Pericardium fibroblast (primary cell): ENCODE measurements around the gene ITPRIPL1. TPM values are rescaled to one million over a fixed set of nuclear protein-coding genes. Genes with fewer than 3 reads are reported as not detected.

Experiments used
- total RNA-seq: library from RNA; depleted of rRNA; stranded (reverse); fragments of >200 nt; gene quantifications from 2 replicates; pipeline ENCODE4 v1.2.3, GENCODE V29; 2015

ITPRIPL1 gene, protein sequence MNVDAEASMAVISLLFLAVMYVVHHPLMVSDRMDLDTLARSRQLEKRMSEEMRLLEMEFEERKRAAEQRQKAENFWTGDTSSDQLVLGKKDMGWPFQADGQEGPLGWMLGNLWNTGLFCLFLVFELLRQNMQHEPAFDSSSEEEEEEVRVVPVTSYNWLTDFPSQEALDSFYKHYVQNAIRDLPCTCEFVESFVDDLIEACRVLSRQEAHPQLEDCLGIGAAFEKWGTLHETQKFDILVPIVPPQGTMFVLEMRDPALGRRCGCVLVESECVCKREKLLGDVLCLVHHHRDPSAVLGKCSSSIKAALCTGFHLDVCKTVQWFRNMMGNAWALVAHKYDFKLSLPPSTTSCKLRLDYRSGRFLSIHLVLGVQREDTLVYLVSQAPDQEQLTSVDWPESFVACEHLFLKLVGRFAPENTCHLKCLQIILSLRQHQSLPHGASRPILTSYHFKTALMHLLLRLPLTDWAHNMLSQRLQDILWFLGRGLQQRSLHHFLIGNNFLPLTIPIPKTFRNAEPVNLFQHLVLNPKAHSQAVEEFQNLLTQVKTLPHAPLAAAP
- total RNA-seq = 0.34 and 0.35 TPM in 2 replicates

DNA sequence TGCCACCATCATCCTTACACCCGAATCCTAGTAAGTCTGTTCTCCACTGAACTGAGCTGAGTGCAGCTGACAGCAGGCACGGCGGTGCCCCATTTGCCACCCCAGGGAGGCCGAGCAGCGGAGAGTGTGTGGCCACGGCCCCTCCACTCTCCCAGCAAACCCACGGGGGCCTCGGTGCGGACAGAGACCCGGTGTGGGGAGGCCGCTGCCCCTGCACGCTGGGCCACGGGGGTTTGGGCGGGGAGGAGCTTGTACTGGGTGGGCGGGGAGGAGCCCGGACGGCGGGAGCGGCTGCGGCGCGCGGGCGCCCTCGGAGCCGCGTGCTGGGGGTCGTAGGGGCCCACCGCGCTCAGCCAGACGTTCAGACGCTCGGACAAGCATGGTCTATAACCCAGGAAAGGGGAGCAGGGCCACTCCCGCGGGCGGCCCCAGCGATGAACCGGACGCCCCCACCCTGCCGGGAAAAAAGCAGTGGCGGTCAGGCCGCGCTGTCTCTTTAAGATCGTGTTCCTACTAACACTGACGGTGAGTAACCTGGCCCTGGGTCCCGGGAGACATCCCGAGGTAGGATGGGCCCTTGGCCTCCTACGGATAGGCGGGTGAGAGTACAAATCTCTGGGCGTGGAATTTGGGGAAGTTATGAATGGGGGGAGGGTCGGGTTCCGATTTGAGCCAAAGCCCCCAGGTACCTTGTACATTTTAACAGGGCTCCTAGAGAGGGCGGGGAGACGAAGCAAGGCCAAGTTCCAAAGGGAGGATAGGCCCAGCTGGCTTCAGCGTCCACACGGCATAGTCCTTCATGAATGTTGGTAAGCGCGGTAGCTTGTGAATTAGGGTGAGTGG lies at the start of gene ITPRIPL1:
ITPRIPL1 (plus strand) TSS at position 277 of the 843 bp plus-strand sequence; CDS start at position 800, 523 bp downstream.

DNA sequence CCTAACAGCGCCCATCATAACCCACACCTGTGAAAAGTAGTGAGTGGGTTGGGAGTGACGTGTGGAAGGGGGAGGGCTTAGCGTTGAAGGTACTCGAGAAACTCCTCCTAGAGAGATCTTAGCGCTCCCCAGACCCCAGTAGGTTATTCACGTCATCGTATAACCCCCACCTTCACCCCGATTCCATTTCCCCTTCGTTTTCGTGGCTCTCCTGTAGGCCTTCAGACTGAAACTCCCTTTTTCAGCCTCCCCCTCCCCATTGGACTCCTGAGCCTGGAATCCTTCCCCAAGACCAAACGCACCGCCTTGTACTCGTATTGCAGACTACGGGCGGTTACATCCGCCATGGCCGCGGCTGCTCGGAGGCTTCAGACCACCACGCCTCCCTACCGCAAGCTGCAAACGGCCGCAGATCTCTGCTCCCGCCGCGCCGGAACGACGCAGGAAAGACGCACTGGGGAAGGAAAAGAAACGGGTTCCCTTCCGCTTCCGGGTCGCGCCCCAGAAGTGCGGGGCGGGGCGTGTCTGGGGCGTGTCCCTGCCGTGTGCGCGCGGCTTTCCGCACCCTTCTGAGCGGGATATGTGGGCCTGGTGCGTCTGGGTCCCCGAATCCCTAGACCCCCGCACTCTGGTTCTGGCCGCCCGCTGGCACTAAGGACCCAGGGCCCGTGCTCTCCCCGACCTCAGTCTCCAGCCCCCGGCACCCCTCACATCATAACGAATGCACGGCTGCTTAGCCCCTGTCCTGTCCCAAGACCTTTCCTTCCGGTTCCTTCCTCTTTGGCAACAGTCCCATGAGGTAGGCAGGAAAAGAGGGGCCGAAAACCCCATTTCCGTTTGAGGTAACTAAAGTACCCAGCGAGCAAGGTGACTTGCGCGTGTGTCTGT lies 19.8 kb upstream of the ITPRIPL1 start, which contains the start of gene SNRNP200:
SNRNP200 (minus strand) TSS at position 456 of the 888 bp plus-strand sequence; CDS start at position 347, 109 bp downstream.

Other genes with a start within 250 kb of the ITPRIPL1 start
- under 0.01 TPM in 1 of 2 replicates, not detected in the other for gene ADRA2B, start 208.7 kb upstream of the ITPRIPL1 start, total RNA-seq
- gene ASTL, start 186.8 kb upstream of the ITPRIPL1 start, total RNA-seq = not detected in 2 replicates
- 3.5 and 6.6 TPM in 2 replicates for gene DUSP2, start 179.9 kb upstream of the ITPRIPL1 start, total RNA-seq
- gene STARD7, start 116.5 kb upstream of the ITPRIPL1 start, total RNA-seq = 63.6 and 74.2 TPM in 2 replicates
- gene TMEM127, start 59.3 kb upstream of the ITPRIPL1 start, total RNA-seq = 30.1 and 32.6 TPM in 2 replicates
- gene CIAO1, start 59.1 kb upstream of the ITPRIPL1 start, total RNA-seq = 56.8 and 82.3 TPM in 2 replicates
- 46.4 and 49.2 TPM in 2 replicates for gene SNRNP200, start 19.8 kb upstream of the ITPRIPL1 start, total RNA-seq
- 0.23 and 1.8 TPM in 2 replicates for gene NCAPH, start 10.4 kb downstream of the ITPRIPL1 start, total RNA-seq
- not detected in 2 replicates for gene NEURL3, start 180.0 kb downstream of the ITPRIPL1 start, total RNA-seq
- 6.1 and 8.3 TPM in 2 replicates for gene ARID5A, start 211.4 kb downstream of the ITPRIPL1 start, total RNA-seq